H1 (cell line): ENCODE data around the gene NAPG.

Source experiments
- HDAC2 ChIP-seq, 2 experiments: fragments of 300-600 bp in 1 of 2; sonication (generic) in 1 of 2; IDR thresholded peaks; 2 replicates each; pipeline ENCODE4 v1.6.1; 2011 to 2012; ENCODE audit warnings: low read depth in 2 of 2, low read length in 2 of 2, mild to moderate bottlenecking in 2 of 2, moderate library complexity in 2 of 2, borderline replicate concordance in 1 of 2, inconsistent platforms in 1 of 2
- POLR2A ChIP-seq, 2 experiments: IDR thresholded peaks; 1 replicate in 1 of 2; 2 replicates in 1 of 2; pipeline ENCODE4 v1.6.1; 2011; ENCODE audit warnings: low read depth in 2 of 2, low read length in 2 of 2, mild to moderate bottlenecking in 2 of 2; ENCODE audit errors: control extremely low read depth in 1 of 2
- TF ChIP-seq, protein P1 (sequence below), 3 experiments: IDR thresholded peaks; 1 replicate in 2 of 3; 2 replicates in 1 of 3; pipeline versions ENCODE4 v1.5.1 to v1.6.1; 2011; ENCODE audit warnings: low read length in 3 of 3, mild to moderate bottlenecking in 3 of 3, inconsistent platforms in 2 of 3, low read depth in 1 of 3, moderate library complexity in 1 of 3; ENCODE audit not compliant: insufficient read depth in 1 of 3; ENCODE audit errors: control extremely low read depth in 1 of 3

DNA sequence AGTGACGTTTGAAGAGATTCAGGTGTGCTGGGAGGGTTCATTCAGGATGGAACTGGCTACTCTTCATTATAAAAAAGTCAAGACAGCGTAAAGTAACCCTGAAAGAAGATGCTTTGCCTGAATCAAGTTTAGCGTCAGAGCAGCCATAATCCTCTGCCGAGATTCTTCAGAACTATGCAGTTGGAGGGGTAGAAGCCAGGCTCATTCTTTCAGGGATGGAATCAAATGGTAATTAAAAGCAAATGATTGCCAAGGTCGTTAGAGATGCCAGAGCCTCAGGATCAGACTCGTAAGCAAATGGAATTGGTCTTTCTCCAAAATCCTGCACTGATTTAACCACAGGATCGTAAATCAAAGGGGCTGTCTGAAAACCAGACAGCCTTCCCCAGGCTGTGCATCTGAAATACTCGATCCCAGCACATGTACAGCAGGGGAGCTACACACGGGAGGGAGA lies 49.5 kb upstream of the NAPG start:
- no peak for TF ChIP-seq HDAC2 (IDR thresholded peaks at IDR 0.05; ENCODE audit: borderline replicate concordance in 1 of 2, low read depth in 2 of 2, low read length in 2 of 2)
- TF ChIP-seq, protein P1, sequence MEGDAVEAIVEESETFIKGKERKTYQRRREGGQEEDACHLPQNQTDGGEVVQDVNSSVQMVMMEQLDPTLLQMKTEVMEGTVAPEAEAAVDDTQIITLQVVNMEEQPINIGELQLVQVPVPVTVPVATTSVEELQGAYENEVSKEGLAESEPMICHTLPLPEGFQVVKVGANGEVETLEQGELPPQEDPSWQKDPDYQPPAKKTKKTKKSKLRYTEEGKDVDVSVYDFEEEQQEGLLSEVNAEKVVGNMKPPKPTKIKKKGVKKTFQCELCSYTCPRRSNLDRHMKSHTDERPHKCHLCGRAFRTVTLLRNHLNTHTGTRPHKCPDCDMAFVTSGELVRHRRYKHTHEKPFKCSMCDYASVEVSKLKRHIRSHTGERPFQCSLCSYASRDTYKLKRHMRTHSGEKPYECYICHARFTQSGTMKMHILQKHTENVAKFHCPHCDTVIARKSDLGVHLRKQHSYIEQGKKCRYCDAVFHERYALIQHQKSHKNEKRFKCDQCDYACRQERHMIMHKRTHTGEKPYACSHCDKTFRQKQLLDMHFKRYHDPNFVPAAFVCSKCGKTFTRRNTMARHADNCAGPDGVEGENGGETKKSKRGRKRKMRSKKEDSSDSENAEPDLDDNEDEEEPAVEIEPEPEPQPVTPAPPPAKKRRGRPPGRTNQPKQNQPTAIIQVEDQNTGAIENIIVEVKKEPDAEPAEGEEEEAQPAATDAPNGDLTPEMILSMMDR (IDR thresholded peaks at IDR 0.05; ENCODE audit: control extremely low read depth in 1 of 3, insufficient read depth in 1 of 3, low read depth in 1 of 3, low read length in 3 of 3), result no peak
- no peak for TF ChIP-seq POLR2A (IDR thresholded peaks at IDR 0.05; ENCODE audit: control extremely low read depth in 1 of 2, low read depth in 2 of 2, low read length in 2 of 2)
